Measurements from ENCODE around the gene EIF5.

EIF5 gene

DNA sequence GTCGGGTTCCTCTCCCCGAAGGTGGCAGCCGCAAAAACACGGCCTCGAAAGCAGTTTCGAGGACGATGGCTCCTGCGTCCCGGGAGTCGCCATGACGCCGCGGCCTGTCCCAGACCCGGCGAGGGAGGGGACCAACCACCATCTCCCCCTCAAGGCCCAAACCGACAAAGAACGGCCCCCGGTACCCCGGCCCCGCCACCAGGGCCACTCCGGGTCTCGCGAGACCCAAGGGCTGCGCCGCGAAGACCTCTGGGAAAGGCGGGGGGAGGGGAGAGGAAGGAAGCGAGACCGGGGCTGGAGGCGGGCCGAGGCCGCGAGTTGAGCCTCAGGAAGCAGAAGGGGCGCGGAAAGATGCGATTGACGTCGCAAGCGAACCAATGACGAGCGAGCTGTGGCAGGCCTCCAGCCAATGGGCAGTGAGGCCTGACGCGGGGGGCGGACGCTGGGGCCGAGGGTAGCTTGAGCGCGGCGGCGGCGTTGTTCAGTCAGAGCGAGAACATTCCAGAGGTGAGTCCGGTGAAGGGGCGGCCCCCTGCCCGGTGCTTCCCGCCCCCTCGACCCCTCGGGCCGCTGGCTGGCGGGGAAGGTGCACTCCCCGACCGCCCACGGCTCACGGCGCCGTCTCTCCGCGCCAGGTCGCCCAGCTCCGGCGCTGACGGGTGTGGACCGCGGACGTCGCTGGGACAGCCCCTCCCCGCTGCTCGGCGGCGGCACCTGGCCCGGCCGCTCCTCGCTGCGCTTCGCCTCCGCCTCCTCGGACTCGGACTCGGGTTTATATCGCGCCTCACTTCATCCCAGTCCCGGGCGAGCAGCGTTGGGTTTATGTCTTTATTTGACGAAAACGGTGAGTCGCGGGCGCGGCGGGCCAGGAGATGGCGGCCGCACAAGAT, at the start of gene EIF5:
Gene EIF5, plus strand, starts transcription at position 484 of the 890 bp plus-strand sequence. CDS start 1,624 bp downstream, outside the sequence.
- DNase-seq (ENCODE audit: low read depth), result peak; percentile 97

GRCh38 chr14:103284574-103285467, 49.2 kb upstream of the EIF5 start:
- no peak for DNase-seq (ENCODE audit: low read depth)

GRCh38 chr14:103286460-103286859, 47.6 kb upstream of the EIF5 start:
- no peak for DNase-seq (ENCODE audit: low read depth)

- DNase-seq (ENCODE audit: low read depth), result no peak
These were observed 46.8 kb upstream of the EIF5 start for GRCh38 chr14:103286968-103287850.

- DNase-seq (ENCODE audit: low read depth), result no peak
These were observed 45.8 kb upstream of the EIF5 start for GRCh38 chr14:103288076-103288766.

DNA sequence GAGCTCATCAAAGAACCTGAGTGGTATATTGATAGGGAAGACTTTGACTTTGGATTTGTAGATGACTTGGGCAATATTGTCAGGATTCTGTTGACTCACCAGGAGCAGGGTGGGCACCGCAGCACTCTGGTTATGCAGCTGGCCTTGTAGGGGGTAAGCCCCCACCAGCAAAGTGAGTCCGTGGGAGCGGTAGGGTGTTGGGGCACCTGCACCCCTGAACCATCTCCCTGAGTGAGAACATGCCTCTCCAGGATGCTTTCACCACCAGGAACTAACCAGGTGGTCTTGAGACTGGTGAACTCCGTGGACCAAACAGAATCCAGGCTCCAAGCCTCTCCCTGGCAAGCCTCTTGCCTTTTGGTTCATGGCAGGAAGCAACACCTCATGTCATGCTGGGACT, 44.0 kb upstream of the EIF5 start:
- no peak for DNase-seq (ENCODE audit: low read depth)

GRCh38 chr14:103290494-103290893, 43.5 kb upstream of the EIF5 start:
- no peak for DNase-seq (ENCODE audit: low read depth)

DNA sequence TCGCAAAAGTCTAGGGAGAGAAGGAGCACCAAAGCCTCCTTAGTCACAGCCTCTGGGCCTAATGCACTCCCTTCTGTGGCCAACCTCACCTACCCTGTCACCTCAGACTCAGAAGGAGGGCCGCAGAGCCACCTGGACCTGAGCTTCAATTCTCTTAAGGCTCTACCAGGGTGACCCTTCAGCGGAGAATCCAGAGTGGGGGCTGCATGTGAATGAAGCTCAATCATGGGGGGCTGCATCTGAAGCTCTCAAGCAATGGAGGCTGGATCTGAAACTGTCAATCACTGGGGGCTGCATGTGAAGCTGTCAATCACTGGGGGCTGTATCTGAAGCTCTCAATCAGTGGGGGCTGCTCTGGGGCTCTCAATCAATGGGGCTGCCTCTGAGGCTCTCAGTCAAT, 43.1 kb upstream of the EIF5 start:
- DNase-seq (ENCODE audit: low read depth), result no peak

GRCh38 chr14:103292426-103293374, 41.3 kb upstream of the EIF5 start:
- DNase-seq (ENCODE audit: low read depth), result peak; percentile 48

GRCh38 chr14:103293465-103293864, 40.6 kb upstream of the EIF5 start:
- no peak for DNase-seq (ENCODE audit: low read depth)

- no peak for DNase-seq (ENCODE audit: low read depth)
These were observed 39.9 kb upstream of the EIF5 start for GRCh38 chr14:103294091-103294490.

GRCh38 chr14:103296007-103296406, 38.0 kb upstream of the EIF5 start:
- DNase-seq (ENCODE audit: low read depth), result no peak

DNA sequence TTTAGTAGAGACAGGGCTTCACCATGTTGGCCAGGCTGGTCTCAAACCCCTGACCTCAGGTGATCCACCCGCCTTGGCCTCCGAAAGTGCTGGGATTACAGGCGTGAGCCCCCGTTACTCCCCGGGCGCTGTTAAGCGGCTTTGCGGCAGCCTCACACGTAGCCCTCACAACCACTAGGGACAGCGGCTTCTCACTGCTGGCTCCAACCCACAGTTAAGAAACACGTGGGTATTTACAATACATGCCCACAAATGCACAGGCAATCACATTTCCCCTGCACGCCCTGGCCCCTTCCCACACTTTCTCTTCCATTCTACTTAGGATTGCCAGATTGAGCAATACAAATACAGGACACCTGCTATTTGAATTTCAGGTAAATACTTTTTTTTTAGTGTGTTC, 37.0 kb upstream of the EIF5 start:
- no peak for DNase-seq (ENCODE audit: low read depth)

DNA sequence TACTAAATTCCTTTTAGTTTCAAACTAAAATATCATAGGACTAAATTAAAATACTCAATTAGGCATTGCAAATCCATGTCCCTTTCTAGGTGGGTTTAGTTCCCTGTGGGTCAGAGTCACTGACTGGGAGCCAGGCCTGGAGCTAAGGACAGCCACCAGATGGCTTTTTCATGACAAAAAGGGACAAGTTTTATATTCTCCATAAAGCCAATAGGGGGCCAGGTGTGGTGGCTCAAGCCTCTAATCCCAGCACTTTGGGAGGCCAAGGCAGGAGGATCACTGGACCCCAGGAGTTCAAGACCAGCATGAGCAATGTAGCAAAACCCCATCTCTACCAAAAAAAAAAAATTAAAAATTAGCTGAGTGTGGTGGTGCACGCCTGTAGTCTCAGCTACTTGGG, 35.4 kb upstream of the EIF5 start:
- no peak for DNase-seq (ENCODE audit: low read depth)

- no peak for DNase-seq (ENCODE audit: low read depth)
These were observed 32.3 kb upstream of the EIF5 start for GRCh38 chr14:103301512-103302354.

GRCh38 chr14:103302966-103303365, 31.1 kb upstream of the EIF5 start:
- DNase-seq (ENCODE audit: low read depth), result no peak

DNA sequence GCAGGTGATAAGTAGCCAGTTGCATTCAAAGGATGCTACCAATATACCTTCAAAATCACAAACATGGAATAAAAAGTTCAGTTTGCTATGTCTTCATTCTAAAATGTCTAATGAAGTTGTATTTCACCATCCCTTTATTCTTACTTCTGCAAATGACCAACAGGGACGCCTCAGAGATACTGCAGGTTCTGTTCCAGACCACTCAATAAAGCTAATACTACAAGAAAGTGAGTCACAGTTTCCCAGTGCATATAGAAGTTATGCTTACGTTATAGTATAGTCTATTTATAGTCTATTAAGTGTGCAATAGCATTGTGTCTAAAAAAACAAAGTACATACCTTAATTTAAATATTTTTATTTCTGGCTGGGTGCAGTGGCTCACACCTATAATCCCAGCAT, 29.3 kb upstream of the EIF5 start:
- DNase-seq (ENCODE audit: low read depth), result no peak

DNA sequence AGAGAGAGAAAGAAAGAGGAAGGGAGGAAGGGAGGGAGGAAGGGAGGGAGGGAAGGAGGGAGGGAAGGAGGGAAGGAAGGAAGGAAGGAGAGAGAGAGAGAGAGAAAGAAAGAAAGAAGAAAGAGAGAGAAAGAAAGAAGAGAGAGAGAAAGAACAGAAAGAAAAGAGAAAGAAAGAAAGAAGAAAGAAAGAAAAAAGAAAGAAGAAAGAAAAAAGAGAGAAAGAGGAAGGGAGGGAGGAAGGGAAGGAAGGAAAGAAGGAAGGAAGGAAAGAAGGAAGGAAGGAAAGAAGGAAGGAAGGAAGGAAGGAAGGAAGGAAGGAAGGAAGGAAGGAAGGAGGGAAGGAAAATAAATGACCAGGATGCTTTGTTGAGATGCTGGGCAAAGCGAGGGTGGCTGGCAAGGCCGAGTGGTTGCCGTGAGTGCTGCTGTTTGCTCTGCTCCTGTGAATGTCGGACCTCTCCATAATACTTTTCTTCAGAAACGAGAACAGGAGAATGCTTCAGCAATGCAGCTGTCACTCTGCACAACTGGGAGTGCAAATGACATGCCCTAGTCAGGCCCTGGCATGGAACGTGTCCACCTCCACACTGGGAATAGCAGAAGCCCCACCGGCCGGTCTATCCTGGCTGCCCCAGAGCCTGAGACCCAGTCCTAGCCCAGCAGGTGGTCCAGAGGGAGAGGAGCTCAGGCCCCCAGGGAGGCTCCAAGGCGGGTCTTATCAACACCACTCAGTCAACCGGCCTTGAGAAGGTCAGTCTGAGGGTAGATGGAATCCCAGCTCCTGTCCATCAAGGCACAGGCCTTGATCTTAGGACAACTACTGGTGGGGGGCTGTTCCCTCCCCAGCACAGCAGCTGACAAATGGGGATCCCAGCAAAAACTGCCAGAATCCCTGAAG, 25.1 kb upstream of the EIF5 start:
- DNase-seq (ENCODE audit: low read depth), result no peak

Data from stimulated activated CD8-positive, alpha-beta memory T cell treated with anti-CD3 and anti-CD28 coated beads, Interleukin-12 subunit alpha, Interleukin-12 subunit beta, amount 100 ng/mL, for 4 hours (primary cell).